Medulla oblongata (tissue), 1 donor: ENCODE results near the gene MED8.

Source experiments
- DNase-seq: peaks from one replicate; pipeline ENCODE4 v3.0.0-alpha.2; 2015; ENCODE audit errors: extremely low spot score

MED8 gene, protein sequence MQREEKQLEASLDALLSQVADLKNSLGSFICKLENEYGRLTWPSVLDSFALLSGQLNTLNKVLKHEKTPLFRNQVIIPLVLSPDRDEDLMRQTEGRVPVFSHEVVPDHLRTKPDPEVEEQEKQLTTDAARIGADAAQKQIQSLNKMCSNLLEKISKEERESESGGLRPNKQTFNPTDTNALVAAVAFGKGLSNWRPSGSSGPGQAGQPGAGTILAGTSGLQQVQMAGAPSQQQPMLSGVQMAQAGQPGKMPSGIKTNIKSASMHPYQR

DNA sequence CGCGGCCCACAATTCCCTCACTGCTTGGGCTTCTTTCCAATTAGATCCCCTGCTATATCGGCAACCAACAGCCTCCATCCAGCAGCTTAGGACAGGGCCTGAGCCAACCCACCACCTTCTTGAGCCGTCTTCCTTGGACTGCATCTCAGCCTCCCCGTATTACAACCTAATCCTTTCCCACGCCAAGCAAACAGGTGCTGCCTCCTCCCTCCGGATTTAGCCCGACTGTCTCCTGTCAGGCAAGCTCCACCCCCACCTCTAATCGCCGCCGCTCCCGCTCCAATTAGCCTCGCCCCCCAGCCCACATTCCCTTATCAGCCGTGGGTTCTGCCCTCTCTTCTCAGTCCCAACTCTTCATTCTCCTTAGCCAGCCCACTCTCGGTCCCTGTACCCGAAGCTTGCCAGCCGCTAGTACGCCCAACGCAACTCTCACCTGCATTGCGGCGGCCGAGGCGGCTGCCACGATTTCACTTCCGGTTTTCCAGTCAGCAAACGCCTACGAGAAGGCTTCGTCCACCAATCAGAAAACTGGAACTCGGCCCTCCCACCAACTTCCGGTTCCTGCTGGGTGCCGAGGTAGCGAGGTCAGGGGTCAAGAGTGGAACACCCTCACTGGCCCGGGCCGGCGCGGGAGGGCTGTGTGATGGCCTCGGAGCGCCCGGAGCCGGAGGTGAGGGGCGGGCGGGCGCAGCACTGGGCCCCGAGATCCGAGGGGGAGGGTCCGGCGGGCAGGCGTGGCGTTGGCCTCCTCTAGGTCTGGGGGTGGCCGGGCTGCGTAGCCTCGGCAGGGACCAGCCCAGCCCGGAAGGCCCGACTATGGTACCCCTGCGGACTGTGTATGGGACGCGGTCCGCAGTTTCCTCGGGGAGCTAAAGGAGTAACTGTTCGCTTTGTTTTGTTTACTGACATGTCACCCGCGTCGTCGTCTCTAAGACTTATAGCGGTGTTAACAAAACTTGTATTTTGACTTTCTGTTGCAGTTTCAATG, at the start of gene MED8, which contains the start of gene SZT2:
TSS of gene MED8 (minus strand) at position 475 of the 988 bp plus-strand sequence. CDS start at position 439, 36 bp downstream.
TSS of gene SZT2 (plus strand) at position 574 of the 988 bp plus-strand sequence. CDS start at position 644, 70 bp downstream.
- peak; percentile 98 for DNase-seq

DNA sequence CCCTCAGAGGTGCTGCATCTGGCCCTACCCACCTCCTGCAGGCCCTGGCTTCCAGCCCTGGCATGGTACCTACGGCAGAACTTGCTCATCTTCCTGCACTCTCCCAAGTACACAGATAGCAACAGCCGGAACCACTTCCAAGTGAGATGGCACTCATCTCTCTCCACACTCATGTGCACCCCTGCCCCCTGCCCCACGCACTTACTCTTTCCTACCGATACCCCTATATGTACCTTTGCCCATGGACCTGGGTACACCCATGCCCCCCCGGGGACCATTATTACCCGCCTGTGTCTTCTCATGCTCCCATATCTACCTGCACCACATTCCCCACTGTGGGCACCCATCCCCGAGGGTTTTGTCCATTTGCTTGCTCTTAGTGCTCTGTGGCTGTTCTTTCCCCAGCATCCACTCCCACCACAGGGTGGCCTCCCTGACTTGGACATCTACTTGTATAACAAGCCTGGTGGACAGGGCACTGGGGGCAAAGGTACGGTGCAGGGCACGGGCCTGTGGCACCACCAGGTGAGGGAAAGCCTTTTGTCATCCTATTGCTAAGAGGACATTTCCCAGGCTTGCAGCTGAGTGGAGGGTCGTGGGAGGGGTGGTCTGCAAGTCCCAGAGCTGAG, 49.5 kb upstream of the MED8 start:
- no peak for DNase-seq

DNA sequence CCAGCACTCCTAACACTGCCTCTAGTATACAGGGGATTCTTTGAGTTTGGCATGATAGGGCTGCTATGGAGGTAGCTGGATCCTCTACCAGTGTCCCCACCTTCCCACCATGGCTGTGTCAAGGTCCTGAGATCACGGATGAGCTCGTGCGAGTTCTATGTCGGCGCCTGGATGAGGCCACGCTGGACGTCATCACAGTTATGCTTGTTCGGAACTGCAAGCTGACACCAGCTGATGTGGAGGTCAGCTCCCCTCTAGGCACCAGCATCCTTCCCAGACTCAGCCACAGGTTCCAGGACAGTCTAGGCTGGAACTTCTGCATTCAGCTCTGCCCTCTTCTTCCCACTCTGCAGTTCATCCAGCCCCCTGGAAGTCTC, 49.0 kb upstream of the MED8 start:
- no peak for DNase-seq

DNA sequence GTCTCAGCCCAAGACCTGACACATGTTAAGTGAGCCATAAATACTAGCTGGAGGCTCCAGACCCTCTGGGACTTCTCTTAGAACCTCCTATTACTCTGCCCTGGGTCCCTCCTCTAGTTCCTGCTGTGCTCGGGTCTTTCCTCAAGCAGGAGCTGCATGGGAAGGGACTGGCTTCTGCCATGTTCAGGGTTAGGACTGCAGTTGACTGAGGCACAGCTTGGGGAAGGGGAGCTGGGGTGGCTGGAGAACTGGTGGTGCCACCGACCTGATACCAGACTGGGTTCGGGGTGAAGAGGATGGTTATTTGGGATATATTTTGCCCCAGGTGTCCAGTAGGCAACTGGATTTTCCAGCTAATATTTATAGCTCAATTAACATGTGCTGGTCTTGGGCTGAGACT, 48.4 kb upstream of the MED8 start:
- DNase-seq: no peak

DNA sequence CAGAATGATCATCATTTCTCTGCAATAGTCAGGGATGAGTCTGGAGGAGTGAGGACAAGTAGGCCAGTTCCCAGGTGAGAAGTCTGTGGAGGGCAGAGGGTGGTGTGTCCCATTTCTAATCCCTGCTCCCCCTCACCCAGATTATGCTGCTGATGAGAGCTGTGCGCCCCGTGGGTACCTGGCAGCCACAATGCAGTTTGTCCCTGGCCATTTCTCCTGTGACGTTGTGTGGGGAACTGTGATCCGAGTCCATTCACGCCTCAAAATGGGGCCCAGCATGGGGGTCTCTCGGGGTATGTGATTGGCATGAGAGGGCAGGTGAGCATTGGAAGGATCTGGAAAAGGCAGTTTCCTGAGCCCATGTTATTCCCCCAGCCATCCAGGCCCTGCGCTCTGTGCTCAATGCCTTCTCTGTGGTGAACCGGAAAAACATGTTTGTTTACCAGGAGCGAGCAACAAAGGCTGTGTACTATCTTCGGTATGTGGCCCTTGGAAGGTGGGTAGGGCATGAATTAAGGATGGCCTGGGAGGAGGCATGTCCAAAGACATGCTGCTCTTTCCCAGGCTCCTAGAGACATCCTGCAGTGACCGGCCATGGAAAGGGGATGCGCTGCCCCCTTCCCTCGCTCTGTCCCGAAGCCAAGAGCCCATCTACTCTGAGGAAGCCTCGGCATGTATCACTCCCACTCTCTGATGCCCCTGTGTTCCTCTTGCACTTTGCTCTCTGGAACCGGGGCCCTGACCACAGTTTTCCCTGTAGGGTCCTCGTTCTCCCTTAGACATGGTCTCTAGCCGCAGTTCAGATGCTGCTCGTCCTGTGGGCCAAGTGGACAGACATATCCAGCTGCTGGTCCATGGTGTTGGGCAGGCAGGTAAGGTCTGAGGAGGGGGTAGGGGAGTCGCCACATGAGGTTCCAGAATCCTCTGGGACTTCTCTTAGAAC, 47.7 kb upstream of the MED8 start:
- no peak for DNase-seq

DNA sequence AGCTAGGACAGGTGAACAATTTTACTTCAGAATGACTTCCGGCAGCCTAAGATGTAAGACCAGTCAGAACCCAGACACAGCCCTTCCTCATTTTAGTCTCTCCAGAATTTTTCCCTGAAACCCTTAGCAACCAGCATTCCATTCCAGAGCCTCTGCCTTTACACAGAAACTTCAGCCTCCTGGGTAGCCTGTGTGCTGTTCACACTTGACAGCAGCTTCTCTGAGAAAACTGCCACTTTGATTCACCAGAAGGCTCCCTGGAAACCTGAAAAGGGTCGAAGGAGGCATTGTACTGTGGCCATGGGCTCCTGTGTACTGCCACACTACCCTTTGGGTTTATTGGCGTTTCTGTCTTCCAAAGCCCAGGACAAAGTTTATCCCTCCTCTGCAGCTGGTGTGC, 46.8 kb upstream of the MED8 start:
- no peak for DNase-seq

DNA sequence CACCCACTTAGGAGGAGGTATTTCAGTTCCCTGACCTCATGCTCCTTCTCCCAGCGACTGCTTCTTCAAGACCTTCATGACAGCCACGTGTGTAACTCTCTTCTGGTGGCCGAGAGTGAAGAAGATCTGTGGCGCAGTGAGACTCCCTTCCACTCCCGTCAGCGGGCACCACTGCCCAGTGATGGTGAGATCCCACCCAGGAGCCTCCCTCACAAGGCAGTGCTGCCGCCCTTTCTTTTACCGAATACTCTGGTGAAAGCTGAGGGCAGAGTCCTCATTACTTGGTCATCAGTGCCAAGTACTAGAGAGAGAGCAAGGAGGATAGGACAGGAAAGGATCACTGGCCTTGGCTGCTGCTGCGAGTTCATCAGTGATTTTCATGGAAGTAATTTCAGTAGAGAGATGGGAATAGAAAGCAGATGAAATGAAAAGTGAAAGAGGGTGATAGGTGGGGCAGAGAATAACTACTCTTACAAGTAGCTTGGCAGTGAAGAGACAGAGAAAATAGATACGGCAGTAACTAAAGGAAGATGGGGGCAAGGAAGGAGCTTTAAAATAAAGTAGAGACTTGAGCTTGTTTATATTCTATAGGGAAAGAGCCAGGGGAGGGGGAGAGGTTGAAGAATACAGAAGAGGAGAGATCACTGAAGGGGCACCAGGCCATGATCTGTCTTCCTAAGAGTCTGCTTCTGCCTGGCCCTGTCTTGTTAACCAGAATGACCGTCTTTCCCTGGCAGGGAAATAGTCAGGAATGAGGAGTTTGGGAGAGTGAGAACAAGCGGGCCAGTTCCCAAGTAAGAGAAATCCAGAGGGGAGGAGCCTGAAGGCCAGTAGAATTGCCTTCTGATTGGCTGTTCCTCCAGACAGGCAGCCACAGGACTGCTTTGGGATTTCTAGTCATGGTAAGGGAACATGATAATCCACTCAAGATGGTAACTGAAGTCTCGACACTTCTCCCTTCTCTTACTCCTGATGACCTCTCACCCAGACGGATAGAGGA, 45.8 kb upstream of the MED8 start:
- DNase-seq: peak; percentile 63

DNA sequence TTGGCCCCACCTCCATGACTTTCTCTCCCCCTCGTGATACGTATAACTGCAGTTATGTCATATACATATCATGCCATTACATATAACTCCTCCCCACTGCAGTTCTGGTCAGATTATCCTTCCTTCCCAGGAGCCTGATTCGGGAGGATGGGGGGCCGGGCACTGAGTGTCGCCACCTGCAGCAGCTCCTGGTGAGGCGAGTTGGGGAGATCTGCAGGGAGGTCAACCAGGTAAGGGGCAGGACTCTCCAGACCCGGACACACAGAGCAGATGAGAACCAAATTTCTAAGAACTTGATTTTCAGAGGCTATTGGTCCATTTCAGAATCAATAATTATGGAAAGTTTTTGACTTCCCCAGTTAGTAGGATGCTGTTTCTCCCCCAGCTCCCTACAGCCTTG, 44.7 kb upstream of the MED8 start:
- DNase-seq: no peak

DNA sequence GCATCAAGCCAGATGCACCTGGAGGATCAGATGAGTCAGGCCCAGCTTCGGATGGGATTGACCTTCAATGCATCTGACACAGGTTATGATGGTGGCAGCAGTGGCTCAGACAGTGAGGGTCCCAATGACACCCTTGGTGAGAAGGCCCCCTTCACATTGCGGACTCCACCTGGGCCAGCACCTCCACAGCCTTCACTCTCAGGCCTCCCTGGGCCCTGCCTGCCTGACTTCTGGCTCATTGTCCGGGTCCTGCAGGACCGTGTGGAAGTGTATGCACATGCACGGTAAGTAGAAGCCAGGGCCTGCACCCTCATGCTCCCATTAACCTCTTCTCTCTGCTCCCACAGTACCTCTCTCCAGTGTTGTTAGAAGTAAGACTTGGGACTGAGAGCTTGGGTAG, 43.3 kb upstream of the MED8 start:
- DNase-seq: no peak

DNA sequence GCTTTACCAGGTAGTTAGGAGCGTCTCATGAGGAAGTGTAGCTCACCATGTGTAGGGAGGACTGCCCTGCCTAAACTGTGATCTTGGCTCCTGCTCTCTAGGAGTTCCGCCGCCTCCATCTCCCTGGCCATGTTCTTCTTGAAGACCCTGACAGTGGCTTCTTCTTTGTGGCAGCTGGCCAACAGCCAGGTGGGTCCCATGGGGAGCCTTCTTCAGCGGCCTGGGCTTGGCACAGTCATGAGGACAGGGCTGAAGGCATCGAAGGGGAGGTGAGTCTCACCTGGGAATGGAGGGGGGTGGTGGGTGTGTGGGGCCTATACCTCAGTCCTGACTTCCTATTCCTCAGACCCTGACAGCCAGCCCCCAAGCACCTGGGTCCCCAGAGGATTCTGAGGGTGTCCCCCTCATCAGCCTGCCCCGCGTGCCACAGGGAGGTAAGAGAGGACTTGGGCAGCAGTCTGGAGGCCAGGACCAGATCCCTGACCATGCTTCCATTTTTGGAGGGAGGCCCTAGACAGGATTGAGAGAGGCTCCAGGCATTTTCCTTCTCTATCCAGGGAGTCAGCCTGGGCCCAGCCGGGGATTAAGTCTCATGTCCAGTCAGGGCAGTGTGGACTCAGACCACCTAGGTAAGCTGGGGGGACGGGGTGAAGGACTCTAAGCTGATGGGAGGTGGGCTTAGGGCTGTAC, 42.7 kb upstream of the MED8 start:
- no peak for DNase-seq

DNA sequence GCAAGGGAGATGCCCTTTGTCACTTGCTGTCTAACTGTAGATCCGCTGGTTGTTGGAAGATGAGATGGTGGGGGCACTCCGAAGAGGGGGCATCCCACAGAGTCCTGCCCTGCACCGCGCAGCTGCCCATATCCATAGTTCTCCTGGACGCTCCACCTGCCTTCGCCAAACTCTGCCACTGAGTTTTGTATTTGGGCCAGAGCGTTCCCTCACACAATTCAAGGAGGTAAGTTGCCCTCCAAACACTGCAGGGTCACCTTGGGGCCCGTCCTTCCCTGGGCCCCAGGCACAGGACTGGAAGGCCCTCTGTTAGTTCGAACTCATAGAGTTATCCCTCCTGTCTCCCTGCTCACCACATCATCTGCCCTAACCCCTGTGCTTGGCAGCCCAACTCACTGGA, 42.1 kb upstream of the MED8 start:
- DNase-seq: no peak

DNA sequence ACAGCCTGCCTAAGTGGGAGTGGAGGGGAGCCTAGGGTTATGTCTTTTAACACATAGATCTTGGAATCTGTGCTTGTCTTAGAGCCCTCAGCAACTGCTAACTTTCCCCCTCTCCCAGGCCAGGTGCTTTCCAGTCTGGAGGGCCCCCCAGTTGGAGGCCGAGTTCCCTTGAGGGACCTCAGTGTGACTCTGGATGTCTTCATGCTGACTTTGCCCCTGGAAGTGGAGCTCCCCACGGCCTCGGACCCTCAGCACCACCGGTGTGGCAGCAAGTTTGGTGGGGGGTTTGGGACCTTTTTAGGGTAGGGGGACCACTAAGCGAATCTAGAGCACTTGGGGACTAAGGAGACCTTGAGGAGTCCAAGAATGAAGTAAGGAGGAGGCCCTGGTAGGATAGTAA, 41.2 kb upstream of the MED8 start:
- DNase-seq: no peak

DNA sequence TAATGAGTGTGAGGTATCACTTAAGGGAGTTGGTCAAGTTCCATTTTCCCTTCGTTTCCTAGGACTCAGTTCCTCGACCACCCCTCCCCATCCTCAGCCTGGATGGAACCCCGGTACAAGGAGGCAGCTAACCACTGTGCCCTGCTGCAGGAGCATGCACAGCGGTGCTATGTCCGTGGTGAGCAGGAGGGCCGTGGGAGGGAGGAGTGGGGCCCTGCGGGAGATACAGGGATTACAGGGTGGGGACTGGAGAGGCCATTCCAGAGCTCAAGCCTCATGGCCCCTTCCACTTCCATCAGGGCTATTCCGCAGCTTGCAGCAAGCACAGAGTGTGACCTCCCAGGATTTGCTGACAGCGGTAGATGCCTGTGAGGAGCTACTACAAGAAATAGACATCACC, 38.3 kb upstream of the MED8 start:
- no peak for DNase-seq

DNA sequence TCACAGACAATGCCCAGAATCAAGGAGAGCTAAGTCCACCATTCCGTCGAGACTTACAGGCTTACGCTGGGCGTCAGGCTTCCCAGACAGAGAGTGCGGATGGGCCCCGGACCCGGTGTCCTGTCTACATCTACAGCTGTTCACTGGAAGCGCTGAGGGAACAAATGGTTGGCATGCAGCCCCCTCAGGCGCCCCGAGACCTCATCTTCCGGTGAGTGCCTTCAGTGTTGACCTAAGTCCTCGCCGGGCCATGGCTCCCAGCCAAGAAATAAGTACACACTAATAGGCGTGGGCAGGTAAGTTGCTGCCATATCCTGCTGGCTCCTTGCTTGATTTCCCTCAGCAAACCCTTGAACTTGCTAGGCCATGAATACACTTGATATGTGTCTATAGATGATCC, 37.9 kb upstream of the MED8 start:
- no peak for DNase-seq

DNA sequence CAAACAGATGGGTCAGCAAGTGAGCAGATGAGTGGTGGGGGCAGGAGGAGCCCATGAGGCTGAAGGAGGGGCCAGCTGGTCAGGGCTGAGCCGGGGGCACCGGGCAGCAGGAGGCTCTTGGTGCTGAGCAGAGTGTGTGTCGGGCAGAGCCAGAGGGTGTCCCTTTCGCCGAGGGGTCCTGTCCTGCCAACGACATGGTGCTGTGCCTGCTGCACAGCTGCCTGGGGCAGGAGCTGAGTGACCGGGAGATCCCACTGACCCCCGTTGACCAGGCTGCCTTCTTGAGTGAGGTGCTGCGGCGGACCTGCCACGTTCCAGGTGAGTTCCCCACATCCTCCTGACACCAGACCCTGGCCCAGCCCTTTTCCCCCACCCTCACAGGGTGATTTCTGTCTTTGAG, 36.6 kb upstream of the MED8 start:
- no peak for DNase-seq

DNA sequence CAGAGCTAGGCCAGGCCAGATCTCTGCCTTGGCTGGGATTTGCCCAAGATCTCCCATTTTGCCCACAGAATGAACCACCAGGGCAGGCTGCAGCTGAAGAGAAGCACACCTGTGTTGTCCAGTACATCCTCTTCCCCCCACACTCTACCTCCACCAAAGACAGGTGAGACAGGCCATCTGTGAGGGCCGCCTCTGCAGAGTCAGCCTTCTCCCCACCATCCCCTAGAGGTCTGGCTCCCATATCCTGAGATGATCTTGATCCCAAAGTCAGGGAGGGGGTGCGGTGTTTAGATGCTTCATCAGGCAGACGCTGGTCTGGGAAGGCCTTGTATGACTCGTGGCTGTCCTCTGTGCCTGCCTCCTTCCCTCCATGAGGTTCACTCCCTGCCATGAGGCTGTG, 35.4 kb upstream of the MED8 start:
- no peak for DNase-seq

DNA sequence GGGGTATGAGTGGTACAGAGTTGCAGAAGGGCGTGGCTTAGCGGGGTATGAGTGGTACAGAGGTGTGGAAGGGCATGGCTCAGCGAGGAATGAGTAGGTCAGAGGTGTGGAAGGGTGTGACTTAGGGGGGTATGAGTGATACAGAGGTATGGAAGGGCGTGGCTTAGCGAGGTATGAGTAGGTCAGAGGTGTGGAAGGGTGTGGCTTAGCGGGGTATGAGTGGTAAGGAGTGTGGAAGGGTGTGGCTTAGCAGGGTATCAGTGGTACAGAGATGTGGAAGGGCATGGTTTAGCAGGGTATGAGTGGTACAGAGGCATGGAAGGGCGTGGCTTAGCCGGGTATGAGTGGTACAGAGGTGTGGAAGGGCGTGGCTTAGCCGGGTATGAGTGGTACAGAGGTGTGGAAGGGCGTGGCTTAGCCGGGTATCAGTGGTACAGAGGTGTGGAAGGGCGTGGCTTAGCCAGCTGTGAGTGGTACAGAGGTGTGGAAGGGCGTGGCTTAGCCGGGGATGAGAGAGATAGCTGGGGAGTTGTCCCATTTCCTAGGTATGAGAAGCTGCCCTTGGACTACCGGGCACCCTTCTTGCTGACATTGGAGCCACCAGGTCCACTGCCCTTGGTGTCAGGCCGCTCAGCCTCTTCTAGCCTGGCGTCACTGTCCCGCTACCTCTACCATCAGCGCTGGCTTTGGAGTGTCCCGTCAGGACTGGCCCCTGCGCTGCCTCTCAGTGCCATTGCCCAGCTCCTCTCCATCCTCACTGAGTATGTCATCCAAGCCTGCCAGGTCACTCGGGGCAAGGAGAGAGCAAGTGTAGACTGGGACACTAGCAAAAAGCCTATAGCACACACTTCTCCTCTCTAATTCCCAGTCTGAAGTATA, 34.3 kb upstream of the MED8 start:
- no peak for DNase-seq

DNA sequence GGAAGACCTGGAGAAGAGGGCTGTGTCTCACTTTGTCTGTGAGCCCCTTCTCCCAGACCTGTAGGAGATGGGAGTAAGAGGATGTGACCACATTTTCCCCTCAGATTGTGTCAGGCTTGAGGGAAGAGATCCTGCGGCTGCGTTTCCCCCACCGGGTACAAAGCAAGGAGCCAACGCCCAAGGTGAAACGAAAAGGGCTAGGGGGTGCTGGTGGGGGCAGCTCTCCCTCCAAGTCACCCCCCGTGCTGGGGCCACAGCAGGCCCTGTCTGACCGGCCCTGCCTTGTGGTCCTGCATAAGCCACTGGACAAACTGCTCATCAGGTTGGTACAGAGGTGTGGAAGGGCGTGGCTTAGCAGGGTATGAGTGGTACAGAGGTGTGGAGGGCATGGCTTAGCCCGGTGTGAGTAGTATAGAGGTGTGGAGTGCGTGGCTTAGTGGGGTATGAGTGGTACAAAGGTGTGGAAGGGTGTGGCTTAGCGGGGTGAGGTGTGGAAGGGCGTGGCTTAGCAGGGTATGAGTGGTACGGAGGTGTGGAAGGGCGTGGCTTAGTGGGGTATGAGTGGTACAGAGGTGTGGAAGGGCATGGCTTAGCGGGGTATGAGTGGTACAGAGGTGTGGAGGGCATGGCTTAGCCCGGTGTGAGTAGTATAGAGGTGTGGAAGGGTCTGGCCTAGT, 33.5 kb upstream of the MED8 start:
- no peak for DNase-seq
